GM21529 (cell line): ENCODE data around the gene PEX11G.

Source experiments
- ATAC-seq: cut with Tn5 transposase; IDR thresholded peaks from one replicate; pipeline ENCODE4 v1.9.1; 2021; ENCODE audit not compliant: unreplicated experiment

PEX11G gene

DNA sequence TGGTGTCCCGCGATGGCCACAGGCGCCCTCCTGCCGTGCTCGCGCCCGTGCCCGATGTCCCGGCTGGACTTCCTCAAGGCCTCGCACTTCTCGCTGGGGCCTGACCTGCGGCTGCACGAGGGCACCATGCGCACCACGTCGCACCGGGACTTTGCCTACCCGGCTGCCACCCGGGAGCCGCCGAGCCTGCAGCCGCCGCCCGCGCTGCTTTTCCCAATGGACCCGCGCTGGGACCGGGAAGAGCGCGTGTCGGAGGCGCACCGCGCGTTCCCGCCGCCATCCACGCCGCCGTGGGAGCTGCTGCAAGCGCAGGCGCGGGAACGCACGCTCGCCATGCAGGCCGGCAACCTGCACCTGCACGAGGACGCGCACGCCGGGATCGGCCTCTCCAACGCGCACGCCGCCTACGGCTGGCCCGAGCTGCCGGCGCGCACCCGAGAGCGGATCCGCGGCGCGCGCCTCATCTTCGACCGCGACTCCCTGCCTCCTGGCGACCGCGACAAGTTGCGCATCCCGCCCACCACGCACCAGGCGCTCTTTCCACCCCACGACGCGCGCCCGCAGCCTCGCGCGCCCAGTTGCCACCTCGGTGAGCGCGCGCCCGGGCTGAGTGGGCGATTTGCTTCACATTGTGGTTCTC, 12.1 kb upstream of the PEX11G start:
- no peak for ATAC-seq

- no peak for ATAC-seq
These were observed 8.5 kb upstream of the PEX11G start for GRCh38 chr19:7497292-7497691.

- ATAC-seq, result no peak
These were observed 5.7 kb upstream of the PEX11G start for GRCh38 chr19:7494416-7495098.

DNA sequence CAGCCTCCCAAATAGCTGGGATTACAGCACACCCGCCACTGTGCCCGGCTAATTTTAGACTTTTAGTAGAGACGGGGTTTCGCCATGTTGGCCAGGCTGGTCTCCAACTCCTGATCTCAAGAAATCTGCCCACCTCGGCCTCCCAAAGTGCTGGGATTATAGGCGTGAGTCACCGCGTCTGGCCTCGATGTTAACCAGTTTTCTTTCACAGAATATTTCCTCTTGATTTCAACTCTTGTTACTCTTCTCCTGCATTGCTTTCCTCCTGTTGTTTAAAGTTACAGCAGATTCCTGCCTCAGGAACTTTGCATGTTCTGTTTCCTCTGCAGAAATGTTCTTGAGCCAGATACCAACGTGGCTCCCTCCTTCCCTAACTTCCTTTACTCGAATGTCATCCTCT, 3.7 kb upstream of the PEX11G start:
- no peak for ATAC-seq

GRCh38 chr19:7492142-7492541, 3.3 kb upstream of the PEX11G start:
- no peak for ATAC-seq

DNA sequence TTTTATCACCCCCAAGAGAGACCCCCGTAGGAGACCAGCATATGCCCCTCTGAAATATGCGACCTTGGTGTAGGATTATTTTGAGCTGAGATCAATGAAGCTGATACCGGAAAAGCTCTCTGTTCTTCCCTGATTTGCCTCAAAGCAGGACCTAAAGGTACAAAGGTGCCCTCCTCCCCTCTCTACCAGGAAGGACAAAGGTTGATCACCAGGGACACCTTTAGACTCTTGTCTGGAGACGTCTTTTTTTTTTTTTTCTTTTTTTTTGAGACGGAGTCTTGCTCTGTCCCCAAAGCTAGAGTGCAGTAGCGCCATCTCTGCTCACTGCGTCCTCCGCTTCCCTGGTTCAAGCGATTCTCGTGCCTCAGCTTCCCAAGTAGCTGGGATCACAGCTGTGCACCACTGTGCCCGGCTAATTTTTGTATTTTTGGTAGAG, 792 bp upstream of the PEX11G start:
- no peak for ATAC-seq

DNA sequence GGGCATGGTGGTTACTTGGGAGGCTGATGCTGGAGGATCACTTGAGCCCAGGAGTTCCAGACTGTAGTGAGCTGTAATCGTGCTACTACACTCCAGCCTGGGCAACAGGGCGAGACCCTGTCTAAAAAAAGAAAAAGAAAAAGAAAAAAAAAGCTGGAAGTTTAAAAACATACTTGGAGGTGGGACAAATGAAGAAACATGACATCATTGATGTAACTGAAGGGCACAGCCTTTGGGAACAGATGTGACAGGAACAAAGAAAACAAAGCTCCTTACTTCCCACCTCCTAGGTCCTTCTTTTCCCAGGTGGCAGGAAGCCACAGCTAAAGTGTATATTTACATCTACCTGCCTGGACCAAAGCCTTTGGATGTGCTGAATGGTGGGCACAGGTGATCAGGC, 1.9 kb downstream of the PEX11G start:
- no peak for ATAC-seq

GRCh38 chr19:7483720-7484201, 5.1 kb downstream of the PEX11G start:
- no peak for ATAC-seq

- ATAC-seq, result no peak
These were observed 6.0 kb downstream of the PEX11G start for GRCh38 chr19:7482584-7483439.

- ATAC-seq, result no peak
These were observed 7.9 kb downstream of the PEX11G start for GRCh38 chr19:7480970-7481255.

DNA sequence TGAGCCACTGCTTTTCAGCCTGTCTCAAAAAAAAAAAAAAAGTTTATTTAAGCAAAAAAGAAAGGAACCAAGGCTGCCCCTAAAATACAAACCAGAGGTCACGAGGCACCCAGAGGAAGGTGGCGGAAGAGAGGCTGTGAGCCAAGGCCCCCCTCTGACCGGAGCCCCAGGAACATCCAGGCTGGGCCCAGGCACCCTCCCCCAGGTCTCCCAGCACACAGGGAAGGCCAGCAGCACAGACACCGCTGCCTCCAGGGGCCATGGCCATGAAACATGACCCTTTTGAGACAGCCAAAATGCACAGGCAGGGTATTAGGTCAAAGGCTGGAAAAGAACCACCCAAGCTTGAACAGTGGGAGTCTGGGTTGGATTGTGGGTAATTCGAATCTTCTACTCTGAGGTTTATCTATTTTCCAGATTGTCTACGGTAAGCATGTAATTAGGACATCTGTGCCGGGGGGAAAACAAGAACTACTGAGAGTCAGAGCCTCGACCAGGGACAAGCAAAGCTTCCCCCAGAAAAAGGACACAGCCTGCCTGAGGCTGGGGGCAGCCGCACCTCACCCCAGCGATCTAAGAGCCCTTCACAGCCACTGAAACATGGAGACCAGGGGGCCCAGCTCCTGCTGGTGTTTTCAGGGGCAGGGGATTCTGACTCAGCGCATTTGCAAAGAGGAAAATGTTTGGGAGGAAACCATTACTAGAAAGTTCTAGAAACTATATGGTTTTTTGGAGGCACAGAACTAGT, 8.4 kb downstream of the PEX11G start:
- no peak for ATAC-seq

- ATAC-seq, result no peak
These were observed 10.0 kb downstream of the PEX11G start for GRCh38 chr19:7478843-7479227.

DNA sequence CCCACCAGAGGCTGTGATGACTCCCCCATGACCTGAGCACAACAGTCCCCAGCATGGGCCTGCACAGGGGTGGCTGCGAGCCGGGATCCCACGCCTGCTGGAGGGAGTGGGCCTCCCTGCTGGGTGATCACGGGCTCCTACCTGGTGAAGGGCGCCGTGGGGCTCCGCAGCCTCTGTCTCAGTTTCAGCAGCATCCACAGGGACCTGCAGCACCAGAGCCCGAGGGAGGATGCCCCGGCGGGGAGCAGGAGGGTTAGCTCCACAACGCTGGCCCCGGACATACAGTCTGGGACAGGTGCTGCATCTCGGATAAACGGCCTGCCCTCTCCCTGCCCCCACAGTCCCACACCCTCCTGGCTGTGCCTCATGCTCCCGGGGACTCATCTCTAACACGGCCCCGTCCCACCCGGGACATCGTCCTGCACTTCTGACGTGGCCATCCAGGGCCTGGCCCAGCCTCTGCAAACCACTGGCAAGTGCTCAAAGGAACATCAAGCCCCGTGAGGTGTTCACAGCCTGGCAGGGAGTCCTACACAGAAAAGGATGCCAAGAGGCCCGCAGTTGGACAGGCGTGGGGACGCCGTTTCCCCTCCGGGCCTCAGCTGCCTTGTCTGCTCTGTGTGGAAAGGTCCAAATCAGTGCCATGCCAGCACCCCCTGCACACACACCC, 10.5 kb downstream of the PEX11G start:
- no peak for ATAC-seq

- no peak for ATAC-seq
These were observed 11.1 kb downstream of the PEX11G start for GRCh38 chr19:7477758-7478157.

DNA sequence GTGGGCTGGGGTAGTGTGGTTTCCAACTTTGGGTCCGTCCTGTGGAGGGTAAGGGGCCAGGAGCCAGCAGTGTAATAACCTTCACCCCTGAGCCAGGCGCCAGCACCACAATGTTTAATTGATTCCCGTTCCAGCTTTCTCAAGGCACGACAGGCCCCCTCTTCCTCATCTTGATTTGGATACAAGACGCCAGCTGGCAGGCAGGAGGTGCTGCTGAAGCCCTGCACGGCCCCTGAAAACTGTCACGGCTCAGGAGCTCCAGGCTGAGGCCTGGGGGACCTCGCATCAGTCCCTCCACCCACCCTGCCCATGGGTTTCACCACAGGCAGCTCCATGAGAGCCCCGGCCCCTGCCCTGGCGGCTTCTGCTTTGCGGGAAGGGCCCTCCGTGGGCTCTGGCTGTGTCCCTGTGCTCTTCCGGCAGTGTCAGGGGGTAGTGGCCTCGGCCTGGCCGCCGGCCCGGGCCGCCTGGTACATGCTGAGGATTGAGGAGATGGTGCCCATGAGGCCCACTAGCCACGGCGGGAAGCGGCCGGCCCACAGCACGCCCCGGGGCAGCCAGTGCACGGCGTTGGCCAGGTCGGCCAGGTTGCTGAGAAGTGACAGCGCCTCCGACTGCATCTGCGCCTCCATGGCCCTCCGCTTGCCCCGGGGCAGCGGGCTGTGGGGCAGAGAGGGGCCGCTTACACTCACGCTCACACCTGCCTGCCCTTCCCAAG, 11.9 kb downstream of the PEX11G start:
- no peak for ATAC-seq

DNA sequence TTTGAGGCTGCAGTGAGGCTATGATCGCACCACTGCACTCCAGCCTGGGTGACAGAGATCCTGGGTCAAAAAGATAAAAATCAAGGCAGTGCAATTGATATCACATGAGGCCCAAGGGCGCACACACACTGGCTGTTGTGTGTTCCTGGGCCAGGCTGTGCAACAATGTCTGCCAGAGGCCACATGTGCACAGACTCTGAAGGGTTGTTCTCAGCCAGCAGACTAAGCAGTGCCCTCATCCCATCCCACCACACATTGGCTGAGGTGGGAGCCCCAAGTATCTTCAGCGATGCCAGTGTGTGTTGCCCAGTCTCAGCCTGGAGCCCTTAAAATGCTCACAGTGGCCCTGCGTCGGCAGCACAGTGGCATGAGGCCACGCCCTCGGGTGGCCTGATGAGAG, 12.6 kb downstream of the PEX11G start:
- ATAC-seq, result no peak

DNA sequence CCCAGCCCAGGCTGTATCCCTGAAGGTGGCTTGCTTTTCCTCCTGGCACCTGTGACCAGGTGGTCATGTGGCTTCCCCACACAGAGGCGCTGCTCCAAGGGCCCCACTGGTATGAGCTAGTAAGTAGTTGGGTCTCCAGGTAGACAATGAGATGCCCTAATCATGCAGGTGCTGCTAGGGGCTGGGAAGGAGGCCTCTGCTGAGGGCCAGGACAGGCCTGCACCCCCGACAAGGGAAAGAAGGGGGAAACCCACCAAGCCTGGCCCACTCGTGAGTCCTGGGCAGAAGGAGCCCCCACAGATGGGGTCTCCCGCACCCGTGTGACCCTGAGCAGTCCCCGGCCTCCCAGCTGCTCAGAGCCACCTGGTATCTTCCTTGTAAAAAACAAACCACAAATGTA, 13.2 kb downstream of the PEX11G start:
- no peak for ATAC-seq

DNA sequence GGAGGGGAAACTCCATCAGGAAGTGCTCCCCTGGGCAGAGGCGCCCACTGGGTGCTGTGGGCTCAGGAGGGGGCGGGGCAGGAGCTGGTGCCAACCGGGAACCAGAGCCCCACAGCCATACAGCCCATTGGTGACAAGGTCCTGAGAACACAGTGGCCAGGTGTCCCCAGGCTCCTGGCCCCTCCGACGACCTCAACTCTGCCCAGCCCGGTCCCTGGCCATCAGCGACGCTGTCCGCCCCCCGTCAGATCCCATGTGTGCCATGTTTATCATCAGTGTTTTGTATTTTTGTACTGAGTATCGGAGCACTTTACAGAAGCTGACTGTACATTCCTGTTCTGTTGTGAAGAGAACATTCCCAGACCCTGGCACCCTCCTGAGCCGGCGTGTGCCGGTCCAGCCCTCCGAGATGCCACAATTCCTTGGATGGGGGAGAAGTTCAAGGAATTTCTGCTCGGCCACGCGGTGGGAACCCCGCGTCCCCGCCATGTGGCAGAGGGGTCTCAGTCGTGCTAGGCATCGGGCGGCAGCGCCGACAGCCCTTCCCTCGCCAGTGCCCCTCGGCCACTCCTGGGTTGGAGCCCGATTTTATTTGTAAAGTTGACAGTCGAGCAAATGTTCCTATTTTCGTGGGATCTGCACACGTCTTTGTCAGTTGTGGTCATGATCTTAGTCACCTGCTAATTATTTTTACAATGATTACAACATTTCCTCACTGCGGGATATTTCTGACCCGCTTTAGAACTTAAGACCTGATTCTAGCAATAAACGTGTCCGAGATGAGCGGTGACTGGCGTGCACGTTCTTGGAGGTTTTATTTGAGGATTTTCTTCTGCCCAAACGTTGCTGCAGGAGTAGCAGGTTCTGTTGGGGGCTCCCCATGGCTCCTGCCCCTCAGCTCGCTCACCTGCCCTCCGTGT, 16.9 kb downstream of the PEX11G start:
- ATAC-seq, result no peak
